GM18907 (cell line): ENCODE results near the gene GET4.
"Not testable (repeated sequence)": the region's sequence is repeated elsewhere in the genome, so short reads cannot be mapped to it uniquely, and the experiment has no call there.

Experiments
- ATAC-seq: cut with Tn5 transposase; IDR thresholded peaks from one replicate; pipeline ENCODE4 v1.9.1; 2021; ENCODE audit warnings: mild to moderate bottlenecking, moderate library complexity; ENCODE audit not compliant: unreplicated experiment

Gene GET4

DNA sequence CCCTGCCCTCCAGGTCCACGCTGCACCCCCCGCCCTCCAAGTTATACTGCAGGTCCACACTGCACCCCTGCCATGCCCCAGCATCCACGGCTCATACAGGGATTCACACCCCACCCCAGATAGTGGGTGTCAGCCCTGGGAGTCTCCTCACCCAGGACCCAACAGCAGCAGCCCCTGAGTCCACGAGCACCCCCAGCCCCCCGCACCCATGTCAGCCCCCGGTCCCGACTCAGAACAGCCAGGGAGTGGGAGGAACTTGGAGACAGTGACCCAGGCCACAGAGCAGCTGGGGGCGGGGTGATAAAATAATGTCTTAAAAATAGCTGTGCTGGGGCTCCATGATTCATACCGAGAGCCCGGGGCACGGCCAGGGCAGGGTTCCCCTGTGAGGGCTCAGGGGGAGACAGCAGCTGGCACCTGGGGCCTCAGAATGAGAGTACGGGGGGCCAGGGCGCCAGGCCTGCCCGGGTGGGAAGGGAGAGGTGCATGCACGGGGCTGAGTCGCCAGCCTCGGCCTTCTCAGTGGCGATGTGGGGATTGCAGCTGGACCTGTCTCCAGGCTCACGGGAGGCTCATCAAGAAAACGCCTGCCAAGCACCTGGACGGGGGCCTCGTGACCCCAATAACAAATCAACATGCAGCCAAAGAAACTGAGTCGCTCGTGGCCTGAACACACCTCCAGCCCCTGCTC is 48.3 kb downstream of the GET4 start:
- ATAC-seq: peak; percentile 53

DNA sequence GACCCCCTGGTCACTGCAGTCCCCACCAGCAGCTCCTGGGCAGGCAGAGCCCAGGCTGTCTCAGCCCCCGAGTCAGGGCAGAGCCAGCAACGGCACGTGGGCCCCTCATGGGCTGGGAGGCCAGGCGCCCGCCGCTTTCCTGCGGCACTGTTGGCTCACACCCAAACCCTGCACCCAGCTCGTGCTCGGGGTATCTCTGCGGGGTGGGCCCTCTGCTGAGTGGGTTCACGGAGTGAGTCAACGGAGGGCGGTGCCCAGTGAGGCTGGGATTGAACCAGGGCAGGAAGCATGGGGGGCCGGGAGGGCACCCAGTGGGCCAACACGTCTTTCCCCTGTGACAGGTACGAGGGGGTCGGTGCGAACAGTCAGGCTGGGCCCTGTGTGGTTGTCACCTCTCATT is 49.2 kb downstream of the GET4 start:
- ATAC-seq: no peak

DNA sequence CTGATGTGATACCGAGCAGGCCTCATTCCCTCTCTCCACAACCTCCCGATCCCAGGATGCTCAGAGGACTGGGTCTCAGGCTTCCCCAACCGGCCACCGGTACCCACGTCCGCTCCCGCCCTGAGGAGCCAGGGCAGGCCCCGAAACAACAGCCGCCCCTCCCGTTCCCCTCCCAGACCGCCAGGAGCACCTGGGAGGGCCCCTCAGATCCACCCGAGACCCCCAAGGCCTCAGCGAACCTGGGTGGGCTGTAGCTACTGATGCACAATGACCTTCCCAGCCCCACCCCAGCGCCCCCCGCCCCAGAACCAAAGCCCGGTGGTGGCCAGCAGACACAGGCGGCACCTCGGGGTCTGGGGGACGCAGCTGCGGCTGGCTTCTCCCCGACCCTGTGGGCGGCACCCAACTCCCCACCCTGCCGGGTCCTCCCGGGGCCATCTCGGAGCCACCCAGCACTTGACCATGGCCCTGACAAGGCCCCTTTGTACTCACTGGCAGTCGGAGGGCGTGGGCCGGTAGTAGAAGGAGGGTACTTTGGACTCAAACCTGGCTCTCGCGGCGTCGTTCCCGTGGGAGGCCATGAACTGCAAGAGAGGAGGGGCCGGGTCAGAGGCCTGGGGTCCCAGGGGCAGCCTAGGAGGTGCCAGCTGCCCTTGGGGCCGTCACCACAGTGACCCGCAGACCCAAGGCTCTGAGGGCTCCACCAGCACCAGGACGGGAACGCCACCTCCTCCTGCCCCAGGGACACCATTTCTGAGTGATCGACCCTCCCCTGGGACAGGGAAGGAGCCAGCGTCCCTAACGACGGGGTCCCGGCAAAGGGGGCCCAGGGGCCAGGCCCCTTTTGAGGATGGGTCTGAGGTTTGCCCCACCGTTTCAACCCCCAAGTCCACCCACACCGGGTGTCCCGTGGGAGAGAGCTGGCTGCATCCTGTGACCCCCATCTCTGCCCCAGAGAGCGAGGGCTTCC is 50.0 kb downstream of the GET4 start:
- no peak for ATAC-seq

- no peak for ATAC-seq
Measured at GRCh38 chr7:927031-927671, 50.8 kb downstream of the GET4 start.

DNA sequence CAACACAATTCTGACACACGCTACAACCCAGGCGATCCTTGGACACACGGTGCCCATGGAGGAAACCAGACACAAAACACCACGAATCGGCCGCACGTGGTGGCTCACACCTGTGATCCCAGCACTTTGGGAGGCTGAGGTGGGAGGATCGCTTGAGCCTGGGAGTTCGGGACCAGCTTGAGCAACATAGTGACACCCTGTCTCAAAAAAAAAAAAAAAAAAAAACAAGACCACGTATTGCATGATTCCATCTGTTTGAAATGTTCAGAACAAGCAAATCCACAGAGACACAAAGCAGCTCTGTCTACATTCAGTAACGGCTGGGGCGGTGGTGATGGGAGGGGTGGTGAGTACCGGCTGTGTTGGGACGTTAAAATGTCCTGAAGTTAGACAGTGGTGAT is 53.0 kb downstream of the GET4 start:
- ATAC-seq: no peak

- ATAC-seq: no peak
Measured at GRCh38 chr7:930975-931758, 54.8 kb downstream of the GET4 start.

DNA sequence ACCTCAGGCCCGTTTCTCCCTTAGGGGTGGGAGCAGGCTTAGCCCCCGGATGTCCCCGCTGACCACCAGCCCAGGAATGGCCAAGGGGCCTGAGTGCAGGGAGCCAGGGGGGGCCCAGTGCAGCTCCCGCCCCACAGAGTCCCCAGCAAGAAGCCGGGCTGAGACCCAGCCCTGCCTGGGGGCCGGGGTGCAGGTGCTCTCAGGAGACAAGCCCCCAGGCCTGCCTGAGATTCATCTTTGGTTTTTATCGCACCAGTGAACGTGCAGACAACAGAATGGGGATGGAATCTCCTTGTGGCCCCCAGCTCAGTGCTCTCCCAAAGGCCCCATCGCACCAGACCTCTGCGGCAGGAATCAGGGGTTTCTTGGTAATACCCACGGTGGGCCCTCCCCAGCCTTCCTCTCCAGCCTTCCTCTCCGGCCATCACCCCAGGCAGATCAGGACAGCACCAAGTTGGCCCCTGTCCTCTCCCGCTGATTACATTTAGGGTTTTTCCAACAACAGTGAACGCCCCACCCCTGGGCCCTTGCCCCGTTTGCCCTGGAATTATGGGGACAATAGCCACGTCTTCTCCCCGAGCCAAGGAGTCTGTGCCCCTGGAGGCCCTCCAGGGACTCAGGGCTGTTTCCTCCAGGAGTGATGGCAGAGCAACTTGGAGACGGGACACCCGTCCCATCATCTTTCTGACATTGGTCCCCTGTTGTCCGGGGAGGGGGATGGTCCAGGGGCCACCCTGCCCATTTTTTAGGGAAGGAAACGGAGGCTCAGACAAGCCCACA is 55.7 kb downstream of the GET4 start:
- ATAC-seq: no peak

DNA sequence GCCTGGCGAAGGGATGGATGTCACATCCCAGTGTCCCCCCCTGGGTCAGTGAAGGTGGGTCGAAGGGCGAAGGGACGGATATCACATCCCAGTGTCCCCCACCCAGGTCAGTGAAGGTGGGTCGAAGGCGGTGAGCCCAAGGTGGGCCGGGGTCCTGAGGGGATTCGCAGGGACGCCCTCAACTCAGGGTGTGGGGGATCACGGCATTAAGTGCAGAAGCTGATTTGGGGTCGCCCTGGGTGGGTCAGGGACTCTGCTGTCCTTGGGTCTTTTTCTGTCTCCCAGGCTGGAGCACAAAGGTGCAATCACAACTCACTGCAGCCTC is 56.3 kb downstream of the GET4 start:
- no peak for ATAC-seq

GRCh38 chr7:934469-935163 is 58.3 kb downstream of the GET4 start:
- ATAC-seq: no peak

GRCh38 chr7:935164-935873 is 59.0 kb downstream of the GET4 start:
- no peak for ATAC-seq

- no peak for ATAC-seq
Measured at GRCh38 chr7:935874-936385, 59.6 kb downstream of the GET4 start.

DNA sequence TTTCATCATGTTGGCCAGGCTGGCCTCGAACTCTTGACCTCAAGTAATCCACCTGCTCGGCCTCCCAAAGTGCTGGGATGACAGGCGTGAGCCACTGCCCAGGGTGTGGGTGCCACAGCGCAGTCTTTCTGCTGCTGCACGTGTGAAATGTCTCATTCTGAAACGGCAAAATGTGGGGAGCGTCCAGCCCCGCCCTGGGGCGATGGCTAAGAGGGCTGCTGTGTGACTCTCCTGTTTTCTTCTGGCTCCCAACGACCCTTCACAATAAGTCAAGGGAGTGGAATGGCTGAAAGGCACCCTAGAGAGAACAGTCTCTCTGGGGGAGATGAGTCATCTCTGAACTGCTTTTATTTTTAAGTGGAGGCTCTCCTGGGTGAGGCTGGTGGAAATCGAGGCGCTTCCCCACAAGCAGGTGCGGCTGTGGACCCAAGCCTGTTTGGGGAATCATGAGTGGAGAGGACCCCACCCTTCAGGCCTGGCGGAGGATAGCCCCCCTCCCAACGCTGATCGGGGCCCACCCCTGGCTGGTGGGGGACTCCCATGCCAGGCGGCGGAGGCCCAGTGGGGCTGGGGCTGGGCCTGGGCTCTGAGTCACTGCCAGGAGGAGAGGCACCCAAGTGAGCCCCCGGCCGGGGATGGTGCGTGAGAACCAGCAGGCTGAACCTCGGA is 60.2 kb downstream of the GET4 start:
- ATAC-seq: peak; percentile 89

DNA sequence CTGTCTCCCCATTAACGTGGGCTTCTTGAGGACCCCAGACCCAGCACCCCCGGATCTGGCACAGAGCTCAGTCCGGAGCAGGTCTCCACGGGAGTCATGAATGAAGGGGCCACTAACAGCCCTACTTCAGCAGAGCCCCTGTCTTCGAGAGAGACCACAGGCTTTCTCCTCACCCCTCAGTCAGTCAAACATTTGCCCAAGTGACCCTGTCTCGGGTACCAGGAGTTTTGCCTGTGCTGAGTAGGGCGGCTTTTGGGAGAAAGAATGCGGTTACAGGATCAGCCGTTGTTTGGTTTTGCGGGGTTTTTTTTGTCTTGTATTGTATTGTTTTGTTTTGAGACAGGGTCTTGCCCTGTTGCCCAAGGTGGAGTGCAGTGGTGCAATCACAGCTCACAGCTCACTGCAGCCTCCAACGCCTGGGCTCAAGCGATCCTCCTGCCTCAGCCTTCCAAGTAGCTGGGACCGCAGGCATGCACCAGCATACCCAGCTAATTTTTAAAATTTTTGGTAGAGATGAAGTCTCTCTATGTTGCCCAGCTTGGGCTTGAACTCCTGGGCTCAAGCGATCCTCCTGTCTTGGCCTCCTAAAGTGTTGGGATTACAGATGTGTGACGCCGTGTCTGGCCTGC is 61.6 kb downstream of the GET4 start:
- no peak for ATAC-seq

- ATAC-seq: no peak
Measured at GRCh38 chr7:938546-939185, 62.3 kb downstream of the GET4 start.

DNA sequence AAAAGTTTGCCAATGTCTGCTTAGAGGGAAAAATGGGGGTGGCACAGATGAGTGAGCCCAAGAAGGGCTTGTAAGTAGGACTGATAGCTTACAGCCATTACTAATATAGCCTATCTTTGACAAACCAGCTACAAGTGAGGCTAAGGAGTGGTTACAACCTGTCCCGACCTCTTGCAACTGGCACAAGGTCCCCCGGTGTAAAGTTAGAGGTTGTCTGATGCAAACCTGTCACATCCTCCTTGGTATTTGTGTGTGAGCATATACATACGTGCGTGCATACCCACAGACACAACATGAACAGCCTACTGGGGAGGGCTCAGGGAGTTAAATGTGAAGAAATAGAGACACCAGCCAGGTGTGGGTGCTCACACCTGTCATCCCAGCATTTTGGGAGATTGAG is 63.5 kb downstream of the GET4 start:
- no peak for ATAC-seq

DNA sequence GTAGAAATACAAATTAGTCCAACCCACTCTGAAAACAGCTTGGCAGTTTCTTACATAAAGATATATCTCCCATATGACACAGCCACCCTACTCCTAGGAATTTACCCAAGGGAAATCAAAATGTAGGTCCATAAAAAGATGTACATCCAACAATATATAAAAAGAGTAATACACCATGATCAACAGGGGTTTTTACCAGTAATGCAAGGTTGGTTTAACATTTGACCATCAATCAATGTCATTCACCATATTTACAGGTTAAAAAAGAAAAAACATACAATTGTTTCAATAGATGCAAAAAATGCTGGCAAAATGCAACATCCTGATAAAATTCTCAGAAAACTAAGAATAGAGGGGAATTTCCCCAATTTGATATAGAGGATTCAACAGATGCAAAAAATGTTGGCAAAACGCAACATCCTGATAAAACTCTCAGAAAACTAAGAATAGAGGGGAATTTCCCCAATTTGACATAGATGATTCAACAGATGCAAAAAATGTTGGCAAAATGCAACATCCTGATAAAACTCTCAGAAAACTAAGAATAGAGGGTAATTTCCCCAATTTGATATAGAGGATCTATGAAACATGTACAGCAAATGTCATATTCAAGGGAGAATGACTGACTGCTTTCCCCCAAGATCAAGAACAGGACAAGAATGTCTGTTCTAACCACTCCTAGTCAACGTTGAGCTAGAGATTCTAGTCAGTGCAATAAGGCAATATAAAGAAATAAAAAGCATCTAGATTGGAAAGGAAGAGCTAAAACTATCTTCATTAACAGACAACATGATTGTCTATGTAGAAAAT is 64.5 kb downstream of the GET4 start:
- ATAC-seq: no peak

- ATAC-seq: not testable (repeated sequence)
Measured at GRCh38 chr7:943793-944192, 67.4 kb downstream of the GET4 start.
